MM.1S (cell line): ENCODE data around the gene AKAP1.

Experiments used
- CTCF ChIP-seq: fragments of 300-600 bp; sonication (generic); IDR thresholded peaks from 2 replicates; pipeline ENCODE4 v1.5.1; 2016; ENCODE audit warnings: antibody characterized with exemption, low read length, mixed read lengths
- EZH2 ChIP-seq: fragments of 300-600 bp; sonication (generic); optimal IDR thresholded peaks from 2 replicates; pipeline ENCODE3; 2017; ENCODE audit warnings: low read depth, mild to moderate bottlenecking, antibody characterized with exemption, low read length, mixed read lengths
- EZH2phosphoT487 ChIP-seq: fragments of 300-600 bp; sonication (generic); IDR thresholded peaks from 2 replicates; pipeline ENCODE4 v1.6.1; 2018; ENCODE audit warnings: antibody characterized with exemption, low read length

DNA sequence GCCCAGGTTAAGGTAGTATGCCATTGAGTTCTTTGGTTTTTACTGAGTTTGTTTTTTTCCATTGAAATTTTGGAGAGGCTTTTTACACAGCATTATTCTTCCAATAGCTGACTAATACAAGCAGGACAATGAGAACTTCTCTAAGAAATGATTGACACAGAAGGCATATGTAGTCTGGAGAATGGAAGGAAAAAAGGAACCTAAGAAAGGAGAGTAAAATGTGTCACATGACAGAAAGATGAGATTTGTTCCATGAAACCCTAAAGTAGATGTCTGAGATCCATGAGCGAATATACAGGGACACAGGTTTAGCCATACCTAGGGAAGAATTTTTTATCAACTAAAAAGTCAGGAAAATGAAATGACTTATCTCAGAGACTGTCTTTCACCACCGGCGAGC, 80.7 kb downstream of the AKAP1 start:
- TF ChIP-seq CTCF (no peak), EZH2 (no peak), EZH2phosphoT487 (no peak)
